GM12865 (cell line): Measurements from ENCODE around the gene ACER1.

Source experiments
- DNase-seq: peaks from one replicate; pipeline ENCODE4 v3.0.0; 2010; ENCODE audit warnings: low read depth
- H3K4me3 ChIP-seq: 2 replicates; pipeline ENCODE4 v1.5.1; 2011; ENCODE audit warnings: mild to moderate bottlenecking, low read depth, low read length, control low read depth
- CTCF ChIP-seq: IDR thresholded peaks from 2 replicates; pipeline ENCODE4 v1.5.1; 2011; ENCODE audit warnings: low read length, control low read depth, low read depth, inconsistent platforms; ENCODE audit not compliant: insufficient read depth; ENCODE audit errors: missing control alignments

The ACER1 gene

GRCh38 chr19:6272913-6273600 is 60.4 kb downstream of the ACER1 start:
- TF ChIP-seq CTCF = no peak
- no peak for DNase-seq
- no peak overlapping the region for H3K4me3 ChIP-seq

GRCh38 chr19:6272411-6272791 is 61.0 kb downstream of the ACER1 start:
- DNase-seq = no peak
- H3K4me3 ChIP-seq = no peak overlapping the region
- TF ChIP-seq CTCF = no peak

- no peak for TF ChIP-seq CTCF
- H3K4me3 ChIP-seq = no peak overlapping the region
- no peak for DNase-seq
Observed at GRCh38 chr19:6271721-6272410, 61.5 kb downstream of the ACER1 start.

- no peak overlapping the region for H3K4me3 ChIP-seq
- DNase-seq = no peak
- TF ChIP-seq CTCF = no peak
Observed at GRCh38 chr19:6271251-6271650, 62.2 kb downstream of the ACER1 start.

- DNase-seq = no peak
- no peak for TF ChIP-seq CTCF
- no peak overlapping the region for H3K4me3 ChIP-seq
Observed at GRCh38 chr19:6270822-6271221, 62.6 kb downstream of the ACER1 start.

- TF ChIP-seq CTCF = no peak
- no peak overlapping the region for H3K4me3 ChIP-seq
- no peak for DNase-seq
Observed at GRCh38 chr19:6270076-6270745, 63.2 kb downstream of the ACER1 start.
